Measurements from ENCODE around the gene GOLGA6L6.
"Not testable (repeated sequence)": the region's sequence is repeated elsewhere in the genome, so short reads cannot be mapped to it uniquely, and the experiment has no call there.

DNA sequence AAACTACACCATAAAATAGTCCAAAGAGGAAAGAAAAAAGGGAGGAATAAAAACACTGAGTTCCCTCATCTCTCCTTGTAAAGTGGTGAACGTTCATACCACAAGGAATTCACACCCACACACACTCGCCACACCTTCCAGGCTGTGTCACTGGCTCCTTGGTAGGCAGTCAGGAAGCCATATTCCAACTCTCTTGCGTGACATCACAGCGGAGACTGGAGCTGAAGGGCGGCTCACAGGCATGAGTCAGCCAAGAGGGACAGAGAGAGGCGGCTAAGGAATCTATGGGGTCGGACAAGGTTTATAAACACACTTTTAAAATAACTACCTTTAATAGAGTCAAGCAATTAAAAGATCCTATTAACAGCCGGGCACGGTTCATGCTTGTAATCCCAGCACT is 43.8 kb downstream of the GOLGA6L6 start:
- TF ChIP-seq, protein P1, sequence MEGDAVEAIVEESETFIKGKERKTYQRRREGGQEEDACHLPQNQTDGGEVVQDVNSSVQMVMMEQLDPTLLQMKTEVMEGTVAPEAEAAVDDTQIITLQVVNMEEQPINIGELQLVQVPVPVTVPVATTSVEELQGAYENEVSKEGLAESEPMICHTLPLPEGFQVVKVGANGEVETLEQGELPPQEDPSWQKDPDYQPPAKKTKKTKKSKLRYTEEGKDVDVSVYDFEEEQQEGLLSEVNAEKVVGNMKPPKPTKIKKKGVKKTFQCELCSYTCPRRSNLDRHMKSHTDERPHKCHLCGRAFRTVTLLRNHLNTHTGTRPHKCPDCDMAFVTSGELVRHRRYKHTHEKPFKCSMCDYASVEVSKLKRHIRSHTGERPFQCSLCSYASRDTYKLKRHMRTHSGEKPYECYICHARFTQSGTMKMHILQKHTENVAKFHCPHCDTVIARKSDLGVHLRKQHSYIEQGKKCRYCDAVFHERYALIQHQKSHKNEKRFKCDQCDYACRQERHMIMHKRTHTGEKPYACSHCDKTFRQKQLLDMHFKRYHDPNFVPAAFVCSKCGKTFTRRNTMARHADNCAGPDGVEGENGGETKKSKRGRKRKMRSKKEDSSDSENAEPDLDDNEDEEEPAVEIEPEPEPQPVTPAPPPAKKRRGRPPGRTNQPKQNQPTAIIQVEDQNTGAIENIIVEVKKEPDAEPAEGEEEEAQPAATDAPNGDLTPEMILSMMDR (IDR thresholded peaks at IDR 0.05; ENCODE audit: insufficient read depth, low read length, poor library complexity, severe bottlenecking) = not testable (repeated sequence)
- not testable (repeated sequence) for TF ChIP-seq EZH2phosphoT487 (conservative IDR thresholded peaks at IDR 0.05; ENCODE audit: low read length)
